HG02798 (cell line): ENCODE measurements around the gene DOCK8.

Experiments
- ATAC-seq: cut with Tn5 transposase; IDR thresholded peaks from one replicate; pipeline ENCODE4 v1.9.1; 2021; ENCODE audit warnings: mild to moderate bottlenecking; ENCODE audit not compliant: unreplicated experiment, poor library complexity

The DOCK8 gene

DNA sequence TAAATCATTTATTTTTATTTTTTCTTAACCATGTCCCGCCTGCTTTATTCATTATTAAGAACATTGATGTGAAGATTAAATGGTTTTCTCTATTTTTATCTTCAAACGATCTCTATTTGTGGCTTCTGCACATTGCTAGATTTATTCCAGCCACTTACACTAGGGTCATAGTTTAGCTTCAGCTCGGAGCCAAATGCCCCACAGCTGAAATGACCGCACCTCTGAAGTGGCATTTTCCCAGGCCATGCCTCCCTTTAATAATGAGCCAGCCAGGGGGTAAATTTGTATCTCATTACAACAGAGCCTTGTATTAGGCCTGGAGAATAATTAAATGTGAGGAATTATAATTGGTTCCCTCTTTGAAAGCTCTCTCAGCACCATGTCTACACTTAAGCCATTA lies 89.4 kb downstream of the DOCK8 start:
- no peak for ATAC-seq

DNA sequence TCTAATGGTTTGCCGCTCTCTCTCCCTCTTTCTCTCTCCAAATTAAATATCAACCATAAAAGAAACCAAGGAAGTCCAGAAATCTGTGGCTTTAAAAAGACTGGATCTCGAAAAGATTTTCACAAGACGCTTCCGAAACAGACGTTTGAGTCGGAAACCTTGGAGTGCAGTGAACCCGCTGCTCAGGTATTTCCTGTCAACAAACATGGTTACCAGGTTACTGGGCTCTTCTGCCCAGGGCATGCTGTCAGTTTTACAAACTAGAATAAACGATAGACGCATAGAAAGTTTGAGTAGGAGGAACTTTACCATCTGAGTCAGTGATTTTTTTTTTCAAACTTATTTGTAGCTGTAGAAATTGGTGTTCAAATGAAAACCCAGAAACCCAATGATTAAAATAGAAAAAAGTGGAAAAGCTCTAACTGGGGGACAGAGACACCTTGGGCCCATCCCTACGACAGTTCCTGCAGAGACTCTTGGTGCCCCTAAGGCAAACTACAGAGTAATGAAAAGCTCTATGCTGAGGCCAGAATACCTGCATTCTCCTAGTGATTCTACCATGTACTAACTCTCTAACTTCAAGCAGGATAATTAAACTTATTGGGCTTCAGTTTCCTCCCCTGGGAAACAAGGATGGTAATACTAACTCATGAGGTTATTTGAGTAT lies 90.0 kb downstream of the DOCK8 start:
- no peak for ATAC-seq

DNA sequence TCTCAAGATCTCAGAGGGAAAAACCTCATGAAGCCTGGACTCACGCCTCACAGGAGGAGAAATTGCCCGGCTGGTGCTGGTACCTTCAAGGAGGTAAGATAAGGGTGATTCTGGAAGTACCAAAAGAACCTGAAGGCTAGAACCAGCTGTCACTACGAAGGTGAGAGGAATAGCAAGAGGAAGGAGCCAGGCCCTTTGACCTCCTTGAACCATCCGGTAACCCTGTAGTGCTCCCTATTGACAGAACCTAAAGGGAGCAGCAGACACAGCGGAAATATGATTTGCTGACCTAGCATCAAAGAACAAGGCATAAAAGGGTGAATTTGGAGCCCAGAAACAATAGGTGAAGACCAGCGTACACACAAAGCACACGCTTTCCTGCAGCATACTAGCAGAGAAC lies 92.2 kb downstream of the DOCK8 start:
- ATAC-seq: no peak

DNA sequence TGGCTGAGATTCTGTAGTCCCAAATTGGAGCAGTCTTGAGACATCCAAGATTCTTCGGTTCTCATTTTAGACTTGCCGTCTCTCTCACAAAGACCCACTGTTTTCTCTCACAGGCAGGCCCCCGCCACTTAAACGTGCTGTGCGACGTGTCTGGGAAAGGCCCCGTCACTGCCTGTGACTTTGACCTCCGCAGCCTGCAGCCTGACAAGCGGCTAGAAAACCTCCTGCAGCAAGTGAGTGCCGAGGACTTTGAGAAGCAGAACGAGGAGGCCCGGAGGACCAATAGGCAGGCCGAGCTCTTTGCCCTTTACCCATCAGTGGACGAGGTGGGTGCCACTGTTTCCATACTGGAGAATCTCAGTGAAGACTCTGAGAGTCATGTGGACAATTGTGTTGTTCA lies 97.2 kb downstream of the DOCK8 start:
- no peak for ATAC-seq

DNA sequence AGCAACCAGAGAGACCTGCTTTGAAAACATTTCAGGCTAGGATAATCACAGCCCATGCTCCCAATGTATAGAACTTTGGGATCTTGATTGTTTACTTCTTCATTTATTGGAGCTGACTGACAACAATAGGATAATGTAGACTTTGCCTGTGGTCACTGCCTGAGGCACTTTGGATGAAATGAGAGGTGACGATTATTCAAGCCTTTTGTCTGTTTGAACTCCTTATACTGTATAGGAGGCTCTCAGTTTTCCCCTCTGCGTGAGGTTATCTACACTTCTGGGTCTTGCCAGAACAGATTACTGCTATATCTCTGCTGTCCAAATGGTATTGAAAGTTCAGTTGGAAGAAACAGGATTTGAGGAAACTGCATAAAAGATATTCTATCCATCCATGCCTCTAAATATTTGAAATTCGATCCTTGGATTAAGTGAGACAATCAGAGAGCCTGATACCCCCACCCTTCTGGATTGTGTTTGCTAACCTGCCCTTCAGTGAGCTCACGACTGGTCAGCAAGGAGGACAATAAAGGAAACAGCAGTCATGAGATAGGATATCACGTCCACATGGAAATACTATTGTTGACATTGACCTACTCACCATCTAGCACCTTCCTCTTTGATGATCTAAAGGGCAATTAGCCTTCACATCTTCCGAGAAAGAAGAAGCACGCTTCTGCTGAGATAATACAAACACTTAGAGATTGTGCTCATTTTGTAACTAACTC lies 98.1 kb downstream of the DOCK8 start:
- no peak for ATAC-seq

DNA sequence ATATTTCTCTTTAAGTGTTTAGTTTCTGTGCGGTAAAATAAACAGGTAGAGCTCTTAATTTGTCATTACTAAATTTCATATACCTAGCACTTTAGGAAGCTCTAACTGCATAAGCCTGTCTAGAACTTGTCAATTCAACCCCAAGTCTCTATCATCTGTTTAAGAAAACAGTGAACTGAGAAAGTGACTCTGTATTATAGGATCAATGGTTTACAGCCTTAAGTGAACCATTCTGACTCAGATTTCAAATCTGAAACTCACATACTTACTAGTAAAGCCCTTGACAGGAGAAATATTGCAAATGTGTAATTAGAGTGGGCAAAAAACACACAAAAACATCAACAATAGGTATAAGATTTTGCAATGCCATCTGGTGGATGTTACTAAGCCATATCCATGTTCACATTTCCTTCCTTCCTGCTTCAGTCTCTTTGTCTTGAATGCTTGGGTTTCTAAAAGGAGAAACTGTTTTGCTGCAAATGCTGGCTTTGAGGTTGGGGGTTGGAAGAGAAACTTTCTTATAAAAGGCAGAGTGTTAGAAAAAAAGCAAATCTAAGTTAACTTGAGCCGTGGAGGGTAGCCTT lies 101.8 kb downstream of the DOCK8 start:
- ATAC-seq: no peak

DNA sequence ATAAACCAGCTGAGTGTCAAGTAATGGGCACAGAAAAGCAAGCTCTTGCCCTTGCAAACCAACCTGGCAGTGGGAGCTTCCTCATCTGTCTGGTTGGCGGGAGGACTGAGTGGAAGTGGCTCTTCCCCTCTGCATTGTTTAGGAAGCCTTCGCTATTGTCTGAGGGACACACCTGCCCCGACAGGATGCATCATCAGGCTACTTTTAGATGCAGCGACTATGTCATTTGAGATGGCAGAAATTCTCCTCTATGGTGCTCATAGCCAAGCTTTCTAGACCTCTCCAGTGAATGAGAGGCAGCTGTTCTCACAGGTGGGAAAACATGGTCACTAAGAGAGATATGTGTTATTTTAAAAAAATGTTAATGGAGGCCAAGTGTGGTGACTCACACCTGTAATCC lies 104.0 kb downstream of the DOCK8 start:
- no peak for ATAC-seq

DNA sequence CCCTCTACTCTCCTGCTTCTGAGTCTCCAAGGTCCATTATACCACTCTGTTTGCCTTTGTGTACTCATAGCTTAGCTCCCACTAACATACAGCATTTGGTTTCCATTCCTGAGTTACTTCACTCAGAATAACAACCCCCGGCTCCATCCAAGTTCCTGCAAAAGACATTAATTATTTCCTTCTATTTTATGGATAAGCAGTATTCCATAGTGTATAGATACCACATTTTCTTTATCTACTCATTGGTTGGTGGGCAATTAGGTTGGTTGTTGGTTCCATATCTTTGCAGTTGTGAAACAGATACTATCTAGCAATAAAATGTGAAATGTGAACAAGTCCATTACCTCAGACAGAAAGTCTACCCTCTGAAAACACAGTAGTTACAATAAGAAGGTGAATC lies 110.3 kb downstream of the DOCK8 start:
- no peak for ATAC-seq

DNA sequence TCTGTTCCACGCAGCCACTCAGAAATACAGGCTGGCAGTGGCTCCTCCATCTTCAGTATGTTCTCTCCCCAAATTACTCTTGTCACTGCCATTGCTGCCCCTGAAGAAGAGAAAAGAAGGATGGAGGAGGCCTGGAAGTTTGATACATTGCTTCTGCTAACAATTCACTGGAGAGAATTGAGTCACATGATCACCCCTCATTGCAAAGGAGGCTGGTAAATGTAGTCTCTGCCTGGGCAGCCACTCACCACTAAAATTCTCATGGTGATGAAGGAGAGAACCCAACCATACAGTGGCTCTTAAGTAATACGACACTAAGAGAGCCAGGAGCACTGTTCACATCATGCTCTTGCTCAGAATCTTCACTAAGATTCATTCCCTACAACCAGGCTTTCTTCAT lies 112.0 kb downstream of the DOCK8 start:
- ATAC-seq: no peak

DNA sequence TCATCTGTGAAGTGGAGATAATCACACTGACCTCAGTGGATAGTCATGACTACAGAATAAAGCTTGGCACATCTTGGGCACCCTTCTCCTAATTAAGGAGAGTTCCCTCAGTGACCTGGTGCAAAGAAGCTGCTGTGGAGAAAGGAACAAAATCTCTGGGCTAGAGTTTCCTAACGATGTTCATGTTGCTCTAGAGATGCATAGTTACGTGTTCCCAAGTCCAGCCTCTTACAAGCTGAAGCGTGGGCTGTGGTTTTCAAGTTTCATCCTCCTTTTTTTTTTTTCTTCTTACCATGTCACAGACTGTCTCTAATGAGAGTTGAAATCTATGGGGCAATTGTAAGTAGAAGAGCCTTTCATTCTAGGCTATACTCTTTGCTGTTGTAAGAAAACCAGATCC lies 113.8 kb downstream of the DOCK8 start:
- no peak for ATAC-seq

DNA sequence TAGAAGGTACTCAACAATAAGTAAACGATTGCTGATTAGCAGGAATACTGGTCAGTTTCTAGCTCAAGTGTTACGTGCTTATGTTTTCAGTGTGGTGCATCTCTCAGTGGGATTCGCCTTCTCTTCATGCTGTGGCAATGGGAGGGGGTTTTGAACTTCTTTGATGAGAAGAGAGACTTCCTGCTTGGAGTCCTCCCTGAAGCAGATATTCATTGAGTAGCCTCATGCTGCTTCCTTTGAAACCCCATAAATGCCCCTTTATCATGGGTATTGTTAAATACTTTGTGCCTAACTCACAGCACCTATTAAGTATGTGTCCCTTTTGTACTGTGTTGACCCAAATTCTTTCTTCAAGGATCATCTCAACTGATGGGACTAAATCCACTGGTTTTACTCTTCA lies 116.5 kb downstream of the DOCK8 start:
- no peak for ATAC-seq

DNA sequence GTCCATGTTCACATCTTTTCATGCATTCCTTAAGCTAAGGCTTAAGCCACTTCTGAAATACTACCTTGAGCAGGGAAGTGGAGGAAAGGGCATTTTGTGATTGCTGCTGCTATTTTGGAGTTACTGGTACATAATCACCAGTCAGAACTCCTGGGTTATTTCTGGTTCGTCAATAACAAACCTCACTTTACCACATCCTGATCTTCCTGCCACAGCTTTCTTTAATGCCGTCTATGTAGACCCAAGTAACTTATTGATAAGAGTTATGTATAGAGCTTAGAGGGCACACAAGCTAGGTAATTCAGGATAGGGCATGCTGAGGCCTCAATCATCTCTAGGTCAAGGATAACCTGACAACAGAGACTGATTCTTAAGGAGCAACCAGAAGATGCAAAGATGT lies 120.7 kb downstream of the DOCK8 start:
- ATAC-seq: no peak

DNA sequence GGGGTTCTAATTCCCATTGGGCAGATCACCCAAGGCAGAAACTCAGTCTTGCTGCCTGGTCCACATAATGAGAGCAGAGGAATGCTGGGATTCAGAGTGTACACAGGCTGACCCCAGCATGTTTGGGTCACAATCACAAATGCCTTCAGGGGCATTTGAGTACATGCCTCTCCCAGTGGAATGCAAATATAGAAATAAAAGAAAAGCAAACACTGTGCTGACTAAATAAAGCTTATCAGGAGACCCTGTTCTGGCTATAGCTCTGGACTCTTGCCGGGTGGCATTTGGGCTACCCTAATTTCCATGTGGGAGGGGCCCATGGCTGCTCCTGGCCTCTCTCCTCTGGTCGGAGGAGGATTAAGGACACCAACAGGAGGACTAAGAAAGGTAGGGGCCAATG lies 121.4 kb downstream of the DOCK8 start:
- no peak for ATAC-seq

DNA sequence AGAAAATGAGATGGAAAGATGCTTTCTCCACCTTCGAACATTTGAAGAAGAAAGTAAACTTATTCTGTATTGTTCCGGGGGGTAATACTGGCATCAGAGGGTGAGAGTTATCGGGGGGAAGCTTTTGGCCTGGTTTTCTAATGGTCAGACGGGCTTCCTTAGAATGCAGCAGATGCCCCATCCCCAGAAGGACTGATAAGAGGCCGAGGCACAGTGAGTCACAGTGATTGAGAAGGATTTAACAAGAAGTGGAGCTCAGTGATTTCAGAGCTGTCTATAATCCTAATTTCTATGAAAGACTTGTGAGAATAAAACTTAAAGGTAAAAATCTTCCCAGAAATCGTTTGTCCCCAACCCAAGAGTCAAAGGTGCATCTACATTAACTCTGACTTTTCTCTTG lies 123.9 kb downstream of the DOCK8 start:
- ATAC-seq: no peak

DNA sequence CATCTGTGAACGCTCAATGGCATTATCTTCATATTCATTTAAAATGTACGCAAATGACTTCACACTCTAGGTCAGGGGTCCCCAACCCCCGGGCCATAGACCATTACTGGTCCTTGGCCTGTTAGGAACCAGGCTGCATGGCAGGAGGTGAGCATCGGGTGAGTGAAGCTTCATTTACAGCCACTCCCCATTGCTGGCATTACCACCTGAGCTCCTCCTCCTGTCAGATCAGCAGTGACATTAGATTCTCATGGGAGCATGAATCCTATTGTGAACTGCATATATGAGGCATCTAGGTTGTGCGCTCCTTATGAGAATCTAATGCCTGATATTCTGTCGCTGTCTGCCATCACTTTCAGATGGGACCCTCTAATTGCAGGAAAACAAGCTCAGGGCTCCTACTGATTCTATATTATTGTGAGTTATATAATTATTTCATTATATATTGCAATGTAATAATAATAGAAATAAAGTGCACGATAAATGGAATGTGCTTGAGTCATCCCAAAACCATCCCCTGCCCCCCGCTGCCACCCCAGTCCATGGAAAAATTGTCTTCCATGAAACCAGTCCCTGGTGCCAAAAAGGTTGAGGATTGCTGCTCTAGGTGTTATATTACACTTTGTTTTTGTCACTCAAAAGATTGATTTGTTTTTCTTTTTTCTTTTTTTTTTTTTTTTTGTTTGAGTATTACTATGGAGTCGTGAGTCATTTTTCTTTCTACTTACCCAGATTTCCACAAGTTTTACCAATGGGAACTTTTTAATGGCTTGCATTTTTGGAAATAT lies 127.2 kb downstream of the DOCK8 start:
- no peak for ATAC-seq

DNA sequence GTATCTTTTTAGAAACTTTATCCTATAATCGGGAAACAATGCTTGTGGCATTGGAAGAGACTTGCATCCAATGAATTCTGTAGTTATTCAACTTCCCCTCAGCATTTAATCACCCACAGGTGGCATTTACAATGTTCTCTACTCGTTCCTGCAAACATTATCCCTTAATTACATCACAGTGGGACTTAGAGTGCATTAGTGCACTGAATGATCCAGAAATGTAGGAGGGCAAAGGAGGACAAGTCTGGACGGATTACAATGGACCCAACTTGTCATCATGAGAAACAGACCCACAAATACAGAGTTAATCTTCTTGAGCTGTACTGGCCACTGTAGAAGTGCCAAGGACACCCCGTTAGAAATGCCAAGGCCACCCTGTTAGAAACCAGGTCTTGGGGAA lies 129.1 kb downstream of the DOCK8 start:
- ATAC-seq: no peak

DNA sequence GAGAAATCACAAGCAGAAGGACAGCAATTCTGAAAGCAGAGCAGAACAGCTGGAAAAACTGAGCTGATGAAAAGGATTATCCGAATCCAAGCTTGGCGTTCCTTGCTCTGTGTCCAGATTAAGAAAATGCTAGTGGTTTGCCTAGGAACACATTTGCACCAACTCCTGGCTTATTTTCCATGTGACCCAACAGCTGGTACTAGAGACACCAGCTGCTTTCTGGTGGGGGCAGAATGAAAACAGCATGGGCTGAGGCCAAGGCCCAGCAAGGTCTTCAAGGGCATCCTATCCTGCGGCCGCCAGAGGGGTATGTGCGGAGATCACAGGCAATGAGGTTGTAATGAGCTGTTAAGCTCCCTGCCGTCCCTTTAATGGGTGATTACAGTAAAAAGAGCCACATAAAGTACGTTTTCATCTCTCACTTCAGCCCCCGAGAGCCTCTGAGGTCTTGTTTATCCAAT lies 131.5 kb downstream of the DOCK8 start:
- no peak for ATAC-seq

DNA sequence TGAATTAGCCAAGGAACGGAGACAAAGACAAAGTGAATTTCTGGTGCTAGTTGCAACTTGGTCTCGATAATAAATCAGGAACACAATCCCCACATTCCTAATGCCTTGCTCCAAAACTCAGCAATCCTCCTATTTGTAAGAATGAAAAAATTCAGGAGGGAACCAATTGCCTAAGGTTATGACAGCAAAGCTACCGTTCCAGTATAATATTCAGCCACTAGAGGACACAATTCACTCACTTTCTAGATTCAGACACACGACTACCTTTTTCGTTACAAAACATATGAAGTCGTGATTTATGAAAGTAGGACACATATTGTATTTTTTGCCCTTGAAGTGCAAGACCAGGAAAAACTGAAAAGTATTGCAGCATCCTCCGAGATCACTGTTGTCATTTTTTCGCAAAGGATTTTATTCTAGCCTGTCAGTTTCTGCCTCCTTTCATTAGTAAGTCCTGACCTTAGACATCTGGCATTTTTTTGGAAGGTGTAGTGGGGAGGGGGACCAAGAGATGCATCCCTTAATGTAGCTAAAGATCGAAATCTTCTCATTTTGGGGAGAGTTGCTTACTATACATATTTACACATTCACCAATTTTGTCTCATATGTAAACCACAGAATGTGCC lies 133.1 kb downstream of the DOCK8 start:
- no peak for ATAC-seq

DNA sequence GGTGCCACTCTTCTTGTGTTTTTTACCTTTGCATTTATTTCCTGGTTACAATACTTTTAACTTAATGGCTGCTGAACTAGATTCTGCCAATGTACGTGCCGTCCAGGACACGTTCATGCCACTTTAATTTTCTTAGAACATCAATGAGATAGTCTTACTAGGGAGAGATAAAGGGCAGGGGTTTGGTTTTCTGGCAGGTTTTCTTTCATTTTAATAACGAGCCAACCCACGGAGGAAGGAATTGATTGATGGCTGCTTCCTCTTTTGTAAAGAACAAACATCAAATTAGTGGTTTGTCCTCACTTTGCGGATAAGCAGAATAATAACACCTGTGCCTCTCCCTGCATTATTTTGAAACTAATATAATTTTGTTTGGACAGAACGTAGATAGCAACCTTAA lies 135.7 kb downstream of the DOCK8 start:
- no peak for ATAC-seq

DNA sequence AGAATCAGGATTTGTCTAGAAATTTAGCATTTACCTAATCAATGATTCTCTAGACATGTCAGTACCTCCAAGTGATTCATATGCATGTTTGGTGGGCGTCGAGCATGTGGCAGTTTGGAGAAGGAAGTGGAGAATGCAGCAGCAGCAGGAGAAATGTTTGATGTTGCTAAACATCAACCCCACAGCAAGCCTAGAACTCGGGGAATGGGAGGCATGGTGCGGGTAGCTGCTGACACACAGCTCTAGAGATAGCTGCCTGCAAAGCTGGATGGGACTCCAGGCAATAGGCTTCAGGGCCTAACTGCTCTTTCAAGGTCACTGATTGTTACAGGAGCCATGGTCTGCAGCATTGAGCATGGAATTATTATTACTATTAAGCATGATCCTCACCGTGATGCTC lies 137.3 kb downstream of the DOCK8 start:
- ATAC-seq: no peak

DNA sequence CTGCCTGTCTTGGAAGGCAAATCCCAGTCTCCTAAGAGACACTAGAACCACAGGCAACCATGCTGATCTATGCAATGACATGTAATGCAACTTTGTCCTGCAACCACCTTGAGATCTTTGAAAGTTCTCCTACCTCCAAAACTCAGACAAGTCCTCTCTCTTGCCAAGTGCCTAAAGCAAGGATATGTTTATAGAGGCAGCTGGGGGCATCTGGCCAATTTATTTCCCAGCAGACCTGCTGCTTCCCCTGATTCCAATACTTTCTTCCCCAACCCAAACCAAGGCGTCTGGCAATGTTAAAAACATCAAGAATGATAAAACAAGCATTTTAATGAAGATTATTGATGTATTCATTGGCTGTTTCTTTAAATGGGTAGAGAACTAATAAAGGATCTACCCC lies 138.4 kb downstream of the DOCK8 start:
- ATAC-seq: no peak
